GM23338 (cell line): ENCODE data around the gene MANSC1. TPM values are rescaled to one million over a fixed set of nuclear protein-coding genes. Genes with fewer than 3 reads are reported as not detected.
A peak's percentile ranks its signal among the peaks of the same experiment; 100 is the strongest.

ENCODE experiments used
- ATAC-seq: fragments of 200-7000 bp; cut with Tn5 transposase; 3 replicates; pipeline ENCODE4 v1.9.1; 2020
- DNase-seq: peaks from one replicate; pipeline ENCODE4 v3.0.0-alpha.2; 2015; ENCODE audit warnings: low spot score
- H2AFZ ChIP-seq: fragments of 200-600 bp; sonication (generic); 2 replicates; pipeline ENCODE4 v1.8.0; 2016; ENCODE audit warnings: antibody characterized with exemption, mild to moderate bottlenecking, moderate library complexity
- H3F3A ChIP-seq: fragments of 200-600 bp; sonication (generic); replicated peaks from 2 replicates; pipeline ENCODE4 v1.8.0; 2017; ENCODE audit warnings: antibody characterized with exemption, mixed run types, low read depth
- H3K27ac ChIP-seq: fragments of 200-600 bp; sonication (generic); 2 replicates; pipeline ENCODE4 v1.6.1; 2016; ENCODE audit warnings: low read depth
- H3K27me3 ChIP-seq: fragments of 200-600 bp; sonication (generic); 2 replicates; pipeline ENCODE4 v1.8.0; 2016; ENCODE audit warnings: mild to moderate bottlenecking, mixed run types, moderate library complexity; ENCODE audit not compliant: insufficient read depth
- H3K36me3 ChIP-seq: fragments of 200-600 bp; sonication (generic); 2 replicates; pipeline ENCODE4 v1.8.0; 2016; ENCODE audit warnings: mild to moderate bottlenecking; ENCODE audit not compliant: insufficient read depth
- H3K4me1 ChIP-seq: fragments of 200-600 bp; sonication (generic); 2 replicates; pipeline ENCODE4 v1.8.0; 2016; ENCODE audit warnings: mild to moderate bottlenecking, moderate library complexity; ENCODE audit not compliant: insufficient read depth
- H3K4me2 ChIP-seq: fragments of 200-600 bp; sonication (generic); 2 replicates; pipeline ENCODE4 v1.7.1; 2017; ENCODE audit warnings: mixed run types
- H3K4me3 ChIP-seq: fragments of 200-600 bp; sonication (generic); 2 replicates; pipeline ENCODE4 v1.6.1; 2016; ENCODE audit warnings: mixed run types
- H3K79me2 ChIP-seq: fragments of 200-600 bp; sonication (generic); replicated peaks from 2 replicates; pipeline ENCODE4 v1.8.0; 2017; ENCODE audit warnings: mild to moderate bottlenecking; ENCODE audit not compliant: insufficient read depth
- H3K9me2 ChIP-seq: fragments of 200-600 bp; sonication (generic); 2 replicates; pipeline ENCODE4 v1.8.0; 2017; ENCODE audit not compliant: insufficient read depth
- H4K20me1 ChIP-seq: fragments of 200-600 bp; sonication (generic); replicated peaks from 2 replicates; pipeline ENCODE4 v1.8.0; 2017; ENCODE audit warnings: mild to moderate bottlenecking; ENCODE audit not compliant: insufficient read depth
- H3K27ac Mint-ChIP-seq: 2 replicates; pipeline ENCODE4 v1.8.0; 2020; ENCODE audit warnings: inconsistent platforms, mild to moderate bottlenecking, moderate library complexity, mixed read lengths
- H3K27me3 Mint-ChIP-seq: 3 replicates; pipeline ENCODE4 v1.8.0; 2022; ENCODE audit warnings: low read depth, mild to moderate bottlenecking, moderate library complexity, mixed read lengths, inconsistent platforms; ENCODE audit not compliant: insufficient read depth, poor library complexity
- H3K36me3 Mint-ChIP-seq: 3 replicates; pipeline ENCODE4 v1.8.0; 2021; ENCODE audit warnings: low read depth, mild to moderate bottlenecking, inconsistent platforms, moderate library complexity, mixed read lengths
- H3K4me1 Mint-ChIP-seq: 3 replicates; pipeline ENCODE4 v1.8.0; 2020; ENCODE audit warnings: mild to moderate bottlenecking, inconsistent platforms, mixed read lengths
- H3K4me3 Mint-ChIP-seq: 3 replicates; pipeline ENCODE4 v1.8.0; 2021; ENCODE audit warnings: moderate library complexity, mild to moderate bottlenecking, inconsistent platforms, mixed read lengths
- H3K9me3 Mint-ChIP-seq: 3 replicates; pipeline ENCODE4 v1.8.0; 2020; ENCODE audit warnings: moderate library complexity, mild to moderate bottlenecking, inconsistent platforms, mixed read lengths
- CREB1 ChIP-seq: fragments of 250-450 bp; sonication (Bioruptor Pico); IDR thresholded peaks from 2 replicates; pipeline ENCODE4 v1.5.0; 2020; ENCODE audit warnings: low read depth, mild to moderate bottlenecking, moderate library complexity
- CTCF ChIP-seq, 2 experiments: fragments of 200-600 bp in 1 of 2; sonication (generic) in 1 of 2; conservative IDR thresholded peaks; 2 replicates each; pipeline versions ENCODE4 v1.5.1 to v1.6.1; 2016 to 2017; ENCODE audit warnings: antibody characterized with exemption in 2 of 2, low read depth in 2 of 2, mild to moderate bottlenecking in 2 of 2, moderate library complexity in 1 of 2
- ETS1 ChIP-seq: IDR thresholded peaks from 2 replicates; pipeline ENCODE4 v1.6.1; 2016; ENCODE audit warnings: antibody characterized with exemption
- EZH2 ChIP-seq: fragments of 200-600 bp; sonication (generic); IDR thresholded peaks from one replicate; pipeline ENCODE4 v1.8.0; 2017; ENCODE audit warnings: antibody characterized with exemption, mild to moderate bottlenecking, low read depth; ENCODE audit not compliant: unreplicated experiment
- EZH2phosphoT487 ChIP-seq: fragments of 200-600 bp; sonication (generic); IDR thresholded peaks from one replicate; pipeline ENCODE4 v1.8.1; 2018; ENCODE audit warnings: antibody characterized with exemption; ENCODE audit not compliant: unreplicated experiment
- JUNB ChIP-seq: IDR thresholded peaks from one replicate; pipeline ENCODE4 v1.6.1; 2016; ENCODE audit warnings: antibody characterized with exemption; ENCODE audit not compliant: unreplicated experiment
- NANOG ChIP-seq: IDR thresholded peaks from 2 replicates; pipeline ENCODE4 v1.6.1; 2016; ENCODE audit warnings: antibody characterized with exemption, borderline replicate concordance
- POLR2AphosphoS5 ChIP-seq: IDR thresholded peaks from 2 replicates; pipeline ENCODE4 v1.6.1; 2016; ENCODE audit warnings: antibody characterized with exemption, low read depth
- REST ChIP-seq: IDR thresholded peaks from one replicate; pipeline ENCODE4 v1.6.1; 2018; ENCODE audit warnings: antibody characterized with exemption; ENCODE audit not compliant: unreplicated experiment
- STAT1 ChIP-seq: IDR thresholded peaks from one replicate; pipeline ENCODE4 v1.6.1; 2016; ENCODE audit warnings: antibody characterized with exemption; ENCODE audit not compliant: unreplicated experiment
- ZNF114 ChIP-seq: fragments of 250-450 bp; sonication (Bioruptor Pico); IDR thresholded peaks from 2 replicates; pipeline ENCODE4 v1.5.0; 2020; ENCODE audit warnings: mild to moderate bottlenecking, moderate library complexity
- ZNF331 ChIP-seq: fragments of 250-450 bp; sonication (Bioruptor Pico); IDR thresholded peaks from 2 replicates; pipeline ENCODE4 v1.5.0; 2020; ENCODE audit warnings: low read depth, mild to moderate bottlenecking, moderate library complexity
- ZNF462 ChIP-seq: fragments of 250-450 bp; sonication (Bioruptor Pico); IDR thresholded peaks from 2 replicates; pipeline ENCODE4 v1.5.0; 2020; ENCODE audit warnings: mild to moderate bottlenecking, moderate library complexity
- polyA plus RNA-seq: library from polyadenylated mRNA; unstranded; fragments of >200 nt; fragmentation: Nextera tagmentation; extraction: Ambion mirVana; gene quantifications from 2 replicates; pipeline ENCODE4 v1.2.1, GENCODE V29; 2016
- total RNA-seq: library from RNA; depleted of rRNA; stranded (reverse); fragments of >200 nt; shearing (Covaris generic); gene quantifications from 2 replicates; pipeline ENCODE4 v1.2.3, GENCODE V29; 2014

The MANSC1 gene
- total and polyA plus RNA-seq, 2 experiments from 2014 or later: 4.4 to 5.1 TPM

- Histone ChIP-seq H4K20me1 (no peaks in the 10 kb centered on the region), H3K4me1 (peaks cover 21% of the 10 kb centered on the region), H3K36me3 (no peaks in the 10 kb centered on the region), H3K4me3 (no peak overlapping the region), H3K9me2 (no peaks in the 10 kb centered on the region), H3K79me2 (no peaks in the 10 kb centered on the region), H3F3A (no peaks in the 10 kb centered on the region), H3K27me3 (no peaks in the 10 kb centered on the region), H2AFZ (no peak overlapping the region), H3K27ac (peak overlapping the region; percentile 52), H3K4me2 (peak overlapping the region; percentile 17)
- peaks cover 2% of the 10 kb centered on the region for H3K27me3 Mint-ChIP-seq
- no peak for TF ChIP-seq EZH2phosphoT487
- no peak for TF ChIP-seq ZNF462 (CRISPR knock-in tag)
- no peak for TF ChIP-seq CTCF (conservative IDR thresholded peaks at IDR 0.05; ENCODE audit: low read depth in 2 of 2)
- TF ChIP-seq JUNB: no peak
- TF ChIP-seq POLR2AphosphoS5: no peak
- TF ChIP-seq REST: no peak
- no peak for TF ChIP-seq CREB1 (CRISPR knock-in tag)
- no peak for TF ChIP-seq ETS1
- TF ChIP-seq EZH2: no peak
- no peak for TF ChIP-seq STAT1
- peak; percentile 52; the same call in 1 of the 2 replicates for TF ChIP-seq NANOG
- TF ChIP-seq ZNF331 (CRISPR knock-in tag): peak; percentile 100
- TF ChIP-seq ZNF114 (CRISPR knock-in tag): no peak
- H3K27ac Mint-ChIP-seq: peak overlapping the region; percentile 91
- H3K9me3 Mint-ChIP-seq: peaks cover 9% of the 10 kb centered on the region; the same call in 2 of the 3 replicates
- H3K4me3 Mint-ChIP-seq: peak overlapping the region; percentile 27; the same call in 1 of the 3 replicates
- ATAC-seq: peak; percentile 98
- peak; percentile 60 for DNase-seq
- H3K36me3 Mint-ChIP-seq: peaks cover 20% of the 10 kb centered on the region
- H3K4me1 Mint-ChIP-seq: peaks cover 31% of the 10 kb centered on the region
These were observed 34.7 kb upstream of the MANSC1 start for GRCh38 chr12:12384571-12385340.
